ENCODE data around the gene SNN.

- TF ChIP-seq CTCF (IDR thresholded peaks at IDR 0.05; ENCODE audit: low read depth, low read length, poor library complexity, severe bottlenecking): no peak
- TF ChIP-seq EZH2phosphoT487 (IDR thresholded peaks at IDR 0.05; ENCODE audit: borderline replicate concordance, low read length): no peak
Observed at GRCh38 chr16:11631214-11631613, 37.0 kb upstream of the SNN start.

Data from DOHH2 (cell line).